ENCODE data around the gene NPTXR.

The NPTXR gene

GRCh38 chr22:38770257-38770949 is 73.4 kb downstream of the NPTXR start:
- no peak overlapping the region for H4K12ac ChIP-seq (ENCODE audit: low read depth, low read length)
- no peak overlapping the region for H2AFZ ChIP-seq (ENCODE audit: insufficient read depth, low read length, poor library complexity)
- H2BK5ac ChIP-seq (ENCODE audit: low read depth, low read length, poor library complexity), result no peak overlapping the region
- H3K4me2 ChIP-seq (ENCODE audit: low read length), result no peak overlapping the region
- H2BK120ac ChIP-seq (ENCODE audit: insufficient read depth, low read length, poor library complexity), result no peak overlapping the region
- WGBS (ENCODE audit: extremely low coverage, insufficient coverage, insufficient read length), result no CpG with 5 or more reads among the region's 16 CpGs
- H3K18ac ChIP-seq (ENCODE audit: low read length), result no peak overlapping the region
- H2AK5ac ChIP-seq (ENCODE audit: low read length), result no peak overlapping the region
- no peak overlapping the region for H2BK12ac ChIP-seq (ENCODE audit: low read length)
- no peak overlapping the region for H3K4me3 ChIP-seq (ENCODE audit: low read depth, low read length)
- H3K23ac ChIP-seq (ENCODE audit: low read length), result no peak overlapping the region
- H3K9ac ChIP-seq (ENCODE audit: low read length), result no peak overlapping the region
- H3K4ac ChIP-seq (ENCODE audit: low read depth, low read length), result no peak overlapping the region
- no peaks in the 10 kb centered on the region for H3K79me1 ChIP-seq (ENCODE audit: low read length)
- H3K36me3 ChIP-seq (ENCODE audit: control insufficient read depth in 1 of 2, insufficient read depth in 2 of 2, low read length in 2 of 2), result no peaks in the 10 kb centered on the region
- H4K91ac ChIP-seq (ENCODE audit: low read depth, low read length), result no peak overlapping the region
- no peaks in the 10 kb centered on the region for H3K79me2 ChIP-seq (ENCODE audit: control insufficient read depth, insufficient read depth, low read length, poor library complexity)
- H3K14ac ChIP-seq (ENCODE audit: low read length), result no peak overlapping the region
- DNase-seq, result no peak
- H3K4me1 ChIP-seq (ENCODE audit: control insufficient read depth in 1 of 2, insufficient read depth in 2 of 2, low read length in 2 of 2), result no peaks in the 10 kb centered on the region
- no peak overlapping the region for H4K8ac ChIP-seq (ENCODE audit: low read depth, low read length)
- H3K27me3 ChIP-seq (ENCODE audit: insufficient read depth, low read length), result no peaks in the 10 kb centered on the region
- H3K27ac ChIP-seq (ENCODE audit: low read depth, low read length), result no peak overlapping the region
- H3K9me3 ChIP-seq (ENCODE audit: insufficient read depth, low read depth, low read length), result no peaks in the 10 kb centered on the region

Data from trophoblast cell (in vitro differentiated cells and primary cell).